HG03196 (cell line): ENCODE data around the gene KRT9.
"Not testable (repeated sequence)": the region's sequence is repeated elsewhere in the genome, so short reads cannot be mapped to it uniquely, and the experiment has no call there.

Experiments used
- ATAC-seq: cut with Tn5 transposase; IDR thresholded peaks from one replicate; pipeline ENCODE4 v1.9.1; 2021; ENCODE audit not compliant: unreplicated experiment

The KRT9 gene

DNA sequence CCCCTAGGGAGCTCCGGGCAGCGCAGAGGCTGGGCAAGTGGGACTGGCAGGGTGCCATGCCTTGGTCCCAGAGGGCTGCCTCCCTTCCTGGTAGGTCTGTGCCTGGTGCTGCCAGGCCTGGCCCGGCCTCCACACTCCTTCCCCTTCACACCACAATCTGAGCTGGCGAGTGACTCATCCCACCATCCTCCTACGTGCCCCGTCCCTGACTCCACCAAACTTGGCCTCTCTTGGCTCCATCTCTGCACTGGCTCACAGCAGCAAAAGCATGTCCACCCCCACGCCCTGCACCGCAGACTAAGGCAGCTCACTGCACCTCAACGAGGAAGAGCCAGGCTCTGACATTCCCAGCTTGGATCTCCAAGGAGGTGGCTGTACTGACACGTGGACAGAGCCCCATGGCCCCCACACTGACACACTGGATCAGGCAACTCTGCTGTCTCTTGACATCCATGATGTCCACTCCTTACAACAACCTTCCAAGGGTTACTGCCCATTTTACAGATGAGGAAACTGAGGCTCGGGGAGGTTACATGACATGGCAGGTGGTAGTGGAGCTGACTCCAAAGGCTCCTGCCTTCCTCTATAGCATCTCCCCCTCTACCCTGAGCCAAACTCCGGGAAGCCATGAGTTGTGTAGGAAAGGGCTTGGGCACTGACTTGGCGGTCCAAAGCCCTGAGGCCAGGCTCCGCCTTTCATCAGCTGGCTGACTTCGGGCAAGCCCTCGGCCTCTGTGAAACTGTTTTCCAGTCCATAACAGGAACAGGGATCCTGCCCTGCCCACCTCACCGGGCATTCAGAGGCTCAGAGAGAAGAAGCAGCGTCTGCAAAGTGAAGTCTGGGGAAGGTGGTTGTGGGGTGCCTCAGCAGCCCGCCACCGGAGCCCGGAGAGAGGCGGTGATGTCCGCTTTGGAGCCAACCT lies 23.7 kb downstream of the KRT9 start:
- no peak for ATAC-seq

DNA sequence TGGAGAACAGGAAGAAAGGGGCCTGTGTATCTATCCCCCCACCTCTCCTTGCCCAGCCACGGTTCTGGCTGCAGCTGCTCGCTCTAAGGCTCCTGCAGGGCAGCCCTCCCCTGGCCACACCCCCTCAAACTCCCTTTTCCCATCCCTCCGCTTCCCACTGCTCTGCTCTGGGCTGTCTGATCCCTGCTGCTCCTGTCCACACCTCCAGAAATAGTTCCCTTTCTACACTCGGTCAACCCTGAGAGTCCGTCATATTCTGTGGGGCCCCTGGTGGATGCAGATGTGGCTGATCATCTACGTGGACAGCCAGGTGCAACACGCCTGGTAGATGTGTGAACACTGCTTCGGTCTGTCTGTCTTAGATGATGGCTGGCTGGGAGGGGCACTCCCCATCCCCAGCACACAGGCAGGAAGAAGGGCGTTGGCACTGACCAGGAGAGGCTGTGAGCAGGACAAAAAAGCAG lies 24.4 kb downstream of the KRT9 start:
- no peak for ATAC-seq

DNA sequence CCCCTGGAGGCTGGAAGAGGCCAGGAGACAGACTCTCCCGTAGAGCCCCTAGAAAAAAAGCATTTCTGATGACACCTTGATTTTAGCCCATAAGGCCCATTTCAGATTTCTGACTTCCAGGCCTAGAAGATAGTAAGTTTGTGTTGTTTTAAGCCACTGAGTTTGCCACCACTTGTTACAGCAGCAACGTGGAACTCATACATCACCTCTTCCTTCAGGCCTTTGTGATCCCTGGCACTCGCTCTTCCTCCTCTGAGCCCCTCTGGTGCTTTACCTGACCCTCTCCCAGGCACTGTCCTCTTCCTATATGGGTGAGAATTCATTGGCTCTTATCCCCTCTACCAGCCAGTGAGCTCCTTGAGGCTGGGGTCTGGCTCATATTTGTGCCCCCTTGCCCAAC lies 25.0 kb downstream of the KRT9 start:
- ATAC-seq = no peak

DNA sequence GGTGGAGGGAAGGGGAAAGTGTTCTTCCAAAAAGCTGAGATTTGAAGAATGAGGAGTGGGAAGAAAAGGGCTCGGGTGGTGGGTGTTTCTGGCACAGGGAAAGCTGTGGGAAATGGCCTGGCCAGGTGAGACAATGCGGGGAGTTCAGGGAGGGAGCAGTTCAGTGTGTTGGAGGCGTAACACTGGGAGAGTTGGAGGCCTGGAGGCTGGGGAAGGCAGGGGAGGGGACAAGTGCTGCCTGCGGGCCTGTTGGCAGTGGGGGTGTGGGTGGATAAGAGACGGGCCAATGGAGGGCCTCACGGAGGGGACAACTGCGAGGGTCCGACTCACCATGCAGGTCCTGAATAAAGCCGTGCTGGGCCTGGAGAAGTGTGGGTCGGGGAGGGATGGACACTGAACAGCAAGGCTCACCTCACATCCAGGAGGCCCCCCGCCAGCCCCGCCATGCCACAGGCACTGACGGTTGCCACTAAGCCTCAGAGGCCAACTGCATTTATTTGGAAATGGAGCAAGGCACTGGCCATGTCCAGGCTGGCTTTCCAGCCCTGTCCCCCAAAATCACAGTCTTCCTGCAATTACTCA lies 25.9 kb downstream of the KRT9 start:
- ATAC-seq = no peak

DNA sequence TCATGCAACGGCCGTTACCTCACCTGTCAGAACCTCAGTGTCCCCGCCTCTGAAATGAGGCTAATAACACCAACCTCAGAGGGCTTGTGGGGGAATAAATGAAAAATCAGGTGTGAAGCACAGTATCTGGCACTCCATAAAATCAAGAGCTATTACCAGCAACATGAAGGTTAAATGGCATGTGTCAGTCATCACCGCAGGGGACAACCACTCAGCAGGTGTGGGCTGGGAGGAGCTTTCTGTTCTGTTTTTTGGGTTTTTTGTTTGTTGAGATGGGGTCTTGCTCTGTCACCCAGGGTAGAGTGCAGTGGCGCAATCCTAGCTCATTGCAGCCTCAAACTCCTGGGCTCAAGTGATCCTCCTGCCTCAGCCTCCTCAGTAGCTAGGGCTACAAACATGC lies 26.9 kb downstream of the KRT9 start:
- ATAC-seq = no peak

DNA sequence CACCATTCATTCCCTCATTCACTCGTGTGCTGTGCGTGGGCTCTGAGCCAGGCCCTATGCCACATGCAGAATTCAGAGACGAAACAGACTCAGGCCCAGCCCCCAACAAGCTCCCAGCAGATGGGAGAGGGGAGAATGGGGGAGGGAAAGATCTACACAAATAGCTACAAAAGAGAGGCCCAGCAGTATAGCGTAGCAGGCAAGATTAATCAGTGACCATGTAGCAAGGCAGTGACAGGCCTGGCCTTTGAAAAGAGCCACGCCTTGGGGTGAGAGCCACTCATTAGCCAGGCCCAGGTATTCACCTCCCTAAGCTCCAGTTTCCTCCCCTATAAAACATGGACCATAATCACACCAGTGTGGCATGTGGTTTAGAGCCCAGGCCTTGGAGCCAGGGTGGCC lies 27.4 kb downstream of the KRT9 start:
- ATAC-seq = no peak

DNA sequence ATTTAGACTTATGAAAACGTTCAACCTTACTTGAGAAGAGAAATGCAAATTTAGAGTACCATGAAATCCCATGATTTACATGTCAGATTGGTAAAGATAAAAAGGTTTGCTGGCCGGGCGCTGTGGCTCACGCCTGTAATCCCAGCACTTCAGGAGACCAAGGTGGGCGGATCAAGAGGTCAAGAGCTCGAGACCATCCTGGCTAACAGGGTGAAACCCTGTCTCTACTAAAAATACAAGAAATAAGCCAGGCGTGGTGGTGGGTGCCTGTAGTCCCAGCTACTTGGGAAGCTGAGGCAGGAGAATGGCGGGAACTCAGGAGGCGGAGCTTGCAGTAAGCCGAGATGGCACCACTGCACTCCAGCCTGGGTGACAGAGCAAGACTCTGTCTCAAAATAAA lies 29.1 kb downstream of the KRT9 start:
- not testable (repeated sequence) for ATAC-seq

DNA sequence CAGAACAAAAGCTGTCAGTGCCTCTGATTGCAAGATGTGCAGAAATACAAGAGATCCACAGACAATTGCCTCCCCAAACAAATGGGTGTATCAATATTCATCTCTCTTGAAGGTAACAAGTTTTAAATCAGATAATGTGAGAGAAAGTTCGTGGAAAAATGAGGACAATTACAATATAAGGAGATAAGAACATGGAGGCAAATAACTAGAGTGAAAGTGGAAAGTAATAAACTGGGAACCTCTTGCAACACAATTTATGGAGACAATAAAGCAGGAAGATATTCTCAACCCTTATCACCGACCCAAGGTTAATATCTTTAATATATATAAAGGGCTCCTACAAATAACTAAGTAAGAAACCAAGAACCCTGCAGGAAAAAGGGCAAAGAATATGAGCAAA lies 29.5 kb downstream of the KRT9 start:
- no peak for ATAC-seq

DNA sequence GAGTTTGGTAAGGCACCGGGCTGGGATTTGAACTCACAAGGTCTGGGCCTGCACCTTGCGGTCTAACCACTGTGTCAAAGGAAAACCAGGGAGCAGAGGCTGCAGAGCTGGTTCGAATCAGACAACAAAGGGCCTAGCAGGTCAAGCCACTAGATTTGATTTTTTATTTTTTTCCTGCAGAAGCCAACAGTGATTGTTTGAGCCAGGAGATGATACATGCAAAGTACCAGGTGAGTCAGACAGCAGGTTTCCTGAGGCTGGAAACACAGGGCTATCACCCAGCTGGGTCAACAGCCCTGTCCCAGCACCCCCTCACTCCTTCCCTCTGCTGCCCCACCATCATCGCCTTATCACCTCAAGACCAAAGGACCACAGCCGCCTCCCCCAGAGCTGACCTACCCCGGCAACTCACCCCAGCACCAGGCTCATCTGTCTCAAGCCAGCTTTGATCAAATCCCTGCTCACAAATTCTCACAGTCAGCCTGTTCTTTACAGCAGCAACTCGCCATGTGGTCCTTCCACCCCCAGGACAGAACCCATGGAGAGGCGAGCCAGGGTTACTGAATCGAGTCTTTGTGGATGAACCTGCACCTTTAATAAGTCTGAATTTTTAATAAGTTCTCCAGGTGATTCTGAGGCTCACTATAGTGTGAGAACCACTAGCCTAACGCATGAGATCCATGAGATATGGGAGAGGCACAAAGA lies 30.8 kb downstream of the KRT9 start:
- ATAC-seq = no peak

DNA sequence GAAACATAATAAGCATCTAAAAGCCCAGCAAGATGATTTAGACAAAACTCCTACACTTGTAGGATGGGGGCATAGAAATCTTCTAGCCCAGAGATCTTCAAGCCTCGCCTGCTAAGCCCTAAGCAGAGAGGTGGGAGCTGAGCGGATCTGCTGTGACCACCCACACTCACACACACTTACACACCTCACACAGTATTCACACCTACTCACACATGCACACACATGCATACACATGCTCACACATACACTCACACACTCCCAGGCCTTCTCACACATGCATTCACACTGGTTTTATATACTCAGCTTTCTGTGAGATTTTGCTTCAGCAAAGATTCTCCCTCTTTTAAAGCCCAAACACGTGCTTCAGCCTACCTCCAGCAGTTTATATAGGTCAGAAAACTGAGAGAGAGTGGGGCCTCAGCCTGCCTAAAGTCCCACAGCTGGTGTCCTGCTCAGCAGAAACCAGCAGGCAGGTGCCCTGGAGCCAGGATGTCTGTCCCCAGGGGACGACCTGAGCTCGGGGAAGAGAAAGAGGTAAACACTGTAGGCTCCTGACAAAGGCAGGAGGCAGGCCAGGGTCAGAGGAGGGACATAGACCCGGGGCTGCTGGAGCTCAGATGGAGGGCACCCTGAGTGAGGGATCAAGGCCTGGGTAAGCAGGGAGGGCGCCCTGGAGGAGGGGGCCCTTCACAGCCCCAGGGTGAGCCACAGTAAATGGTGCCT lies 31.7 kb downstream of the KRT9 start:
- no peak for ATAC-seq

DNA sequence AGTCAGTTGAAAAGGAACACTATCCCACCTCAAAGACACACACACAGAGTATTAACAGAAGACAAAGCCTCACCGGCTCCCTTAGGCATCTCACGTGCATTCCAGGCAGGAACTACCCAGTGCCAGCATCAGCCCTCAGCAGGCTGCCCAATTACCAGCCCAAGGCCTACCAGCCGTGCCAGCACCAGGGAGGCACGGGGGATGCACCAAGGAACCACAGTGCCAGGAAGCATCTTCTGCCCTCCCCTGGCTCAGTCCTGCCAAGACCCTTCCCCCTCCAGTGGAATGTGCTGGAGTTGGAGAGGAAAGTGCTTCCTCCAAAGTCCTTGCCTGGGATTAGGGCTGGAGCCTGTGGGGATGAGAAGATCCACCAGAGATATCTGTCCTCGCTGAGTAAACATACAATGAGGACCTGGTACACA lies 32.8 kb downstream of the KRT9 start:
- no peak for ATAC-seq

DNA sequence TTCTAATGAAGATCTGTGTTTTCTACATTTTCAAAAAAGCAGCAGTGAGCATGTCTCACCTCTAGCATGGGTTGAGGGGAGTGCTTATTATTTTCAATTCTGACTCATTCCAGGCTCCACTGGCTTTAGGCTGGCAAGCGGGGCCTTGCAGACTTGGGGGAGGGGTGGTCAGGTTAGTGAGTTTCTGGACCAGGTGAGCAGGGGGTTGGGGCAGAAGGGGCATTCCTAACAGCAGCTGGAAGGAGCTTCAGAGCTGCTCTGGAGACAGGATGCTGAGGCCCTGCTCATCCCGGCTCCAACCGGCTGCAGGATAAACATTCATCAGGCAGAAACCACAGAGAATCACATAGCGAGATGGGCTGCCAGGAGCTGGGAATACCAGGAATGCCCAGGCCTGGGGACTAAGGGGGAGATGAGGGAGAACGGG lies 33.3 kb downstream of the KRT9 start:
- ATAC-seq = no peak

DNA sequence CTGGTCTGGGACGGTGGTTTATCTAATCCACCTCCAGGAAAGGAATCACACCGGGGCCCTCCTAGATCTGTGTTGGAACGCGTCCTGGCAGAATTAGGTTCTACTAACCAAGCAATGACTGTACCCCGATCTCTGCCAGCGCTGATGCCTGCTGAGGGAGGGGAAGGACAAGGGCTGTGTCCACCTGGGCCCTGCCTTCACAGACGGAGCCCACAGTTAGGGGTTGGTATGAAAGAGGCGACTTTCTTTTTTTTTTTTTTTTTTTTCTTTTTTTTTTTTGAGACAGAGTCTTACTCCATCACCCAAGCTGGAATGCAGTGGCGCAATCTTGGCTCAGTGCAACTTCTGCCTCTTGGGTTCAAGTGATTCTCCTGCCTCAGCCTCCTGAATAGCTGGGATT lies 33.9 kb downstream of the KRT9 start:
- no peak for ATAC-seq

DNA sequence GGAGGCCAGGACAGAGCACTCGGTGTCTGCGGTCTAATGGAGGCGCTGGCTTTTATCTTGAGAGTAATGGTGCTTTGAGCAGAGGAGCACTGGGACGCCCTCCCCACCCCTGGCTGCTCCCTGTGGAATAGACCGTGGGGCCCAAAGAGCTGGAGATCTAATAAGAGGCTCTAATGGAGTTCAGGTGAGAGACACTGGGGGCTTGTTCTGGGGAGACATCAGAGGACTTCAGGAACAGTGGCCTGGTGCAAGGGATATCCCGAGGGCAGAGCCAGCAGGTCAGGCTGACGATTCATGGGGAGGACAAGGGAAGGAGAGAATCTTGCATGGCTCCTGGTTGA lies 34.3 kb downstream of the KRT9 start:
- no peak for ATAC-seq

DNA sequence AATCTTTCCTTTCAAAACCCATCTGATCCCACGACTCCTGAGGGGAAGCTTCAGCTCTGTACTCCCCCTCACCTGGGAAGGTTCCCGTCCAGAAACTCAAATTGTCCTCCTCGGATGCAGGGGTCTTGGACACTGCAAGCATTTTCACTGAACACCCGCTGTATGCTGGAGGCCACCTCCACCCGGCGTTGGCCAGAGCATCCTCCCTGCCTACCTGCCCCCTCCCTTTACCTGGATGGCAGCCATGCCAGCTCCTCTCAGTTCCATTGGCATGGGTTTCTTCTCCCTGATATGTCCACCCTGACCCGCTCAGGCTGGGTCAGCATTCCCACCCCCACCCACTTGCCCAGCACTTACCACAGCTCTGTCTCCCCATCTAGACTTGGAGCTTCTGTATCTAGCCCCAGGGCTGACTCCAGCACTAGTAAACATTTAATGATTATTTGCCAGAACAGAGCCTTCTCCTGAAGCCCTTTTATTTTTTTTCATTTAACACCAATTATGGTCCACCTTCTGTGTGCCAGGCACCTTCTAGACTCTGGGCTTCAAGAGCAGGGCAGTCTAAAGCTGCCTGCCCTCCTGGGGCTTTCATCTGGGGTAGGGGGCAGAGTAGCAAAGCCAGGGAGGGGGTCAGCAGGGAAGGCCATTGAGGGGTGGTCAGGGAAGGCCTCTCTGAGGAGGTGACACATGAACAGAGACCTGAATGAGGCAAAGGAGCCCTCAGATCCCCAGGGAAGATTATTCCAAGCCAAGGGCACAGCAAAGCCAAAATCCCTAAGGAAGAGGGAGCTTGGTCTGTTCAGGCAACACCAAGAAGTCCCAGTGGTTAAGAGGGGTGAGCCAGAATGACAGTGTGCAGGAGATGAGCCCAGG lies 34.9 kb downstream of the KRT9 start:
- no peak for ATAC-seq

DNA sequence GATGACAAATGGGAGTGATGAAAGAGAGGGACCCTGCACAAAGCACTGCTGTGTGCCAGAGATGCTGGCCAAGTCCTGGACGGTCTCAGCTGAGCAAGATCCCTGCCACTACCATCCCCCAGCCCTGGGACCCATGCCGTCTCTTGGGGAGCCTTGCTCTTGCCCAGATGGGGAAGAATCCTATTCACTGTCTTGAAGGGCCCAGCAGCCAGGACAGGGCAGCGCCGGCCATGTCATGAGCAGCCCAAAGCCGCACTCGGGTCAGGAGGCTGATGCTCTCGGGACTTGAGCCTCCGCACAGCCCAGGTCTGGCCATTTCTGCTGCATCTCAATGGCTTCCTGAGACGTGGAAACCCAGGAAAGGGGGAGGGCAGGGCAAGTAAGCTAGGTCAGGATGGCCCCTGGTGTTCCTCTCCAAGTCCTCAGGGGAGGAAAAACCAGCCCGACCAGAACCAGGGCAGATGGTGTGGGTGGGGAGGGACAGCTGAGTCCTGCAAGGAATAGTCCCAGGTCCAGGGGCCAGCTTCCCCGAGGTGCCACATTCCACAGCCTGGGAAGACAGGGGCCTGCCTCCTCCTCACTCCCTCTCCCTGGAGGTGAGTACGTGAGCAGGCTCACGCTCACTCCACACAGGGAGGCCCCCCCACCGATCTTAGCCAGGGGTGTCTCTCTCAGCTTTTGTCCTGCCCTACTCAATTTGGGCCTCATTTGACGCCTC lies 35.9 kb downstream of the KRT9 start:
- no peak for ATAC-seq

DNA sequence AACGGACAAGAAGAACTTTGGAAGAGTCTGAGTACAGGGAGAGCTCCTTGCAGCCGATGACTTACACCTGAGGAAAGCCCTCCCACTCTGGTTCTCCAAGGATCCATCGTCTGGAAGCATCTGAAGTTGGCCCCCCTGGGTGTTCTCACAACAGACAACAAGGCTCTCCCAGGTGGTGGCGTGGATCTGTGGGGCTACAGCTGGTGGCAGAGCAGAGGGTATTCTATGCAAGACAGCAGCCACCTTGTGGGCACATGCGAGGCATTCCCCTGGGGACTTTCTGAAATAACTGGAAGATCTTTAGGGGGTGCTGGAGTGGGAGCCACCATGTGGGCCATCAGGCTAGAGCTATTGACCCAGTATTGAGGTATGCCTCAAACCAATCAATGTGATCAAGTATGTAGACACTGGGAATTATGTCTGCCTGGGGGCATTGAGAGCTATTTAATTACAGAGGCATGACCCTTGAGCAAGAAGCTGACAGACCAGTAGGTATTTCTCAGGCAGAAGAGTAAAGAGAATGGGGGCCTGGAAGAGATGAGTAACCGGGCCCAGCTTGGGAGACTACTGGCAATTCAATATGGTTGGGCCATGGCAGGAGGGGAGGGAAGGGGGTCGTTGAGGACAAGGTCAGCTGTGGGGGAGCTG lies 36.8 kb downstream of the KRT9 start:
- ATAC-seq = no peak

DNA sequence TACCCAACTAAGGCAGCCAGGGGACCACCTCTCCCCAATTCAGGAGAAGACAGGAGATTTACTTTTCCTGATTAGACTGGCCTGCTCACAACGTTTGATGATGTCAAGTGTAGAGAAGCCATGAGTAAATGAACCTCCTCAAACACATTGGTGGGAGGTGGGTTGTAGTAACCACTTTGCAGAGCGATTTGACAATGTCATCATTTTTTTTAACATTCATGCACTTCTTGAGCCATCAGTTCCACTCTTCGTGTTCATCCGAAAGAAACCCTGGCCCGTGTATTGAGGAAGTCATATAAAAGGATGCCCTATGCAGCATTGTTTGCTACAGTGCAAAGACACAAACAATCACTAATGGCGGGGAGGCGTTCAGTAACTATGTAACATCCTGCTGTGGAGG lies 38.2 kb downstream of the KRT9 start:
- no peak for ATAC-seq

DNA sequence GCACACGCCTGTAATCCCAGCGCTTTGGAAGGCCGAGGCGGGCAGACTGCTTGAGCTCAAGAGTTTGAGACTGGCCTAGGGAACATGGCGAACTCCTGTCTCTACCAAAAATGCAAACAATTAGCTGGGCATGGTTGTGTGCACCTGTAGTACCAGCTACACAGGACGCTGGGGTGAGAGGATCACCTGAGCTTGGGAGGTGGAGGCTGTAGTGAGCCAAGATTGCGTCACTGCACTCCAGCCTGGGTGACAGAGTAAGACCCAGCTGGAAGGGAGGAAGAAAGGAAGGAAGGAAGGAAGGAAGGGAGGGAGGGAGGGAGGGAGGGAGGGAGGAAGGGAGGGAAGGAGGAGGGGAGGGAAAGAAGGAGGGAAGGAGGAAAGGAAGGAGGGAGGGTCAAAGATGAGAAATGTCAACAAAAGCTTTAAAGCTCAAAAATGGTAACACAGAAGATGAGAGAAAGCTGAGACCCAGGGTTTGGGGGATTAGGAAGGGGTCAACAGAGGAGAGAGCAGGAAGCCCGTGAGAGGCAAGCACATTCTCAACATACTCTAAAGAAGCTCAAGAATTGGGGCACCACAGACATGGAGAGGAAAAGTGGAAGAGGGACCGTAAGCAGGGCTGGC lies 38.8 kb downstream of the KRT9 start:
- ATAC-seq = no peak
